Gastrocnemius medialis (tissue), 4 donors: Measurements from ENCODE around the gene HAGHL.

ENCODE experiments used
- CTCF ChIP-seq, 5 experiments: fragments of 450-650 bp in 3 of 5; fragments of 200-600 bp in 2 of 5; sonication (generic) in 2 of 5; IDR thresholded peaks in 4 of 5; conservative IDR thresholded peaks in 1 of 5; 1 replicate in 4 of 5; 2 replicates in 1 of 5; pipeline ENCODE4 v1.5.1; 2016 to 2019; ENCODE audit warnings: antibody characterized with exemption in 5 of 5, mild to moderate bottlenecking in 3 of 5, moderate library complexity in 3 of 5
- POLR2A ChIP-seq, 2 donors: fragments of 450-650 bp; IDR thresholded peaks; one replicate each; pipeline ENCODE4 v1.6.1; 2017; ENCODE audit warnings: antibody characterized with exemption in 2 of 2, mild to moderate bottlenecking in 2 of 2, moderate library complexity in 2 of 2

- TF ChIP-seq POLR2A (IDR thresholded peaks at IDR 0.05) (no peak), CTCF (IDR thresholded peaks at IDR 0.05 in 4 of 5, conservative IDR thresholded peaks at IDR 0.05 in 1 of 5) (no peak)
Measured at GRCh38 chr16:725463-726187, 1.3 kb upstream of the HAGHL start.
